GM19239 (cell line): ENCODE data around the gene TLE3.
A peak's percentile ranks its signal among the peaks of the same experiment; 100 is the strongest.

Experiments used
- DNase-seq: peaks from one replicate; pipeline ENCODE4 v3.0.0; 2011; ENCODE audit warnings: low spot score; ENCODE audit not compliant: insufficient read length
- FAIRE-seq: peaks from 2 replicates; lab custom pipeline; 2011; peaks lifted over from hg19 to GRCh38; lab: Jason Lieb, UNC

TLE3 gene

DNA sequence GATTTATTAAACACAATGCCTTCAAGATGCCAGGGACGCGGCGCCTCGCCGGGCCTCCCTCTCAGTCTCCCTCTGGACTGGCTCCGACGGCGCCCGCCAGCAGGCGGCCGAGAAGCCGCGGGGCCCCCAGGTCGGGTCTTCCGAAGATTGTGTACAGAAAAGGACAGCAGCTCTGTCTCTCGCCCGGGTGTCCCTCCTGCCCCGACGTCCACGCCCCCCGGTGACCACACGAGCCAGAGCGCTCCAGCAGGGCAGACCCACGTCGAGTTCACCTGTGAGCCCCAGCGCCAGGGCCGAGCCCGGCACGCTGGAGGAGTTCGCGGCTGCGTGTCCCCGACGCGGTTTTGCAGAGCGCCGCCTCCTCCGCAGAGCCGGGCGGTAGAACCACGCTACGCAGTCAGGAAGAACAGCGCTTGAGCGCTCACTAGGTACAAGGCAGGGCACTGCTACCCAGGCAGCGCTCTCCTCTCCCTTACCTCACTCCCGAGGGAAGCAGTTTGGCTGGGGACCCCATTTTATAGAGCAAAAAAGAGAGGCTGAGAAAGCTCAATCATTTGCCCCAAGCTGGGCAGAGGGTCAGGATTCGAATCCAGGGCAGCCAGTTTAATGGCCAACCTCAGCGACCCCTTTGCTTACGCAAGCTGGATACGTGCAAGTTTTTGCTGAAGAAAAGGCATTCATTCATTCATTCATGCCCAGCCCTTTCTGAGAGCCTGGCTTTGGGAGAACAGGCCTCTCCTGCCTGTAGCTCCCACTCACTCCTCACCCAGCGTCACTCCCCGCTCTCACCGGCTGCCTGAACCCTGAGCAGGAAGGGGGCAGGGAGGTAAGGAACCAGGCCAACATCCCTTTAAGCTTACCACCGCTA, 3.0 kb upstream of the TLE3 start:
- FAIRE-seq (peak; percentile 66), DNase-seq (no peak)

GRCh38 chr15:70099967-70100473, 2.3 kb upstream of the TLE3 start:
- no peak for DNase-seq
- no peak for FAIRE-seq

DNA sequence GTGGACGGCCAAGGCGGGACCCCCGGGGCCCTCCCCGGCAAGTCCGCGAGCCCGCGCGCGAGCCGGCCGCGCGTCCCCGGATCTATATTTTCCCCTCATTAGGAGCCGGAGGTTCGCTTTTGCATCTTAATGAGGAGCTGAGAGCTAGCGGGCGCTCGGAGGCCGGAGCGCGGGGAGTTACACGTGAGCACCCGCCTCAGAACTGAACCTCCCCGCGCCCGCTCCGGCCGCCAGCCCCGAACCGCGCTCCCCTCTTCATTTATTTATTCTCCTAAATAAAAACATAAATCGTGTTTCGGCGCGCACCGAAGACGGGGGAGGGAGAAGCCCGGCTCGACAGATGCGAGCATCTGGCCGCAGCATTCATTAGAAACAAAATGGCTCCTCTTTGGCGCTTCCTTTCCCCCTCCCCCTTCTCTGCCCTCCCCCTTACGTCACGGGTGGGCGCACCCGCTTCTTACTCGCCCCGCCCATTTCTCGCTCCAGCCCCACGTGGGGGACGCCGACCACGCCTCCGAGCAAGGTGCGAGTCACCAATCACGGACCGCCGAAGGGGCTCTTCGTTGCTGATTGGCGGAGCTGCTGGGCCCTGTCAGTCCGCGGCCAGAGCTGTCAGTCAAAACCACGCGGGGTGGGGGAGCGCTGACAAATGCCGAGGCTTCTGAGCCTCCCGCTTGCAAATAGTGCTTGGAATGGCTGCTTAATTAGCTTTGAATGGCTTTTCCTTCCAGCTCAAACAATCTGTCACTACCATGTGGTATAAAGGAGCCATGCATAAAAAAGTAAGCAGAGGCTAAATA, 1.6 kb upstream of the TLE3 start:
- DNase-seq, result peak; percentile 97
- peak; percentile 100 for FAIRE-seq

GRCh38 chr15:70098461-70099166, 897 bp upstream of the TLE3 start:
- FAIRE-seq (no peak), DNase-seq (no peak)

DNA sequence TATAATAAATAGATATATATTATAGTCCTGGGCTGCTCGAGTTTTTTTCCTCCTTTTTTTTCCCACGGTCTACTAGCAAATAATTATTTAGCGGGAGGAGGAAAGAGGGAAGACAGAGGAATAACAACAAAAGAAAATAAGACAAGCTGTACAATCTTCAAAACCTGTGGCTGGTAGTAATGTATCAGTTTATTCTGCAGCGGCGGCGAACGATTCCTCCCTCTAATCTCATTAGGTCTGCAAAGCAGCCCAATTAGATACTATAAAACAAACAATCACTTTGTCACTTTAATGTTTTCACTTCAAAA, 390 bp upstream of the TLE3 start:
- no peak for DNase-seq
- no peak for FAIRE-seq

DNA sequence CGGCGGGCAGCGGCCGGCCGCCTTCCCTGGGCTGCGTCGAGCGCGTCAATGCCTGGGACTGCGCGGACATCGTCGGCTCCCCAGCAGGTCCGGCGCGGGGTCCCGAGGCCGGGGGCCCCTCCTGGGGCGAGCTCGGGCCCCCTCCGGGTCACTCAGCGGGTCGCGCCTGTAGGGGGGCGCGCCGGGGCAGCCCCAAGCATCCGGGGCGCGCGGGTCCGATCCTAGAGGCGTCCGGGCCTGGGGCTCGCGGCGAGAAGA, 725 bp downstream of the TLE3 start:
- no peak for FAIRE-seq
- no peak for DNase-seq

GRCh38 chr15:70096215-70097062, 1.3 kb downstream of the TLE3 start:
- DNase-seq (no peak), FAIRE-seq (peak; percentile 51)

DNA sequence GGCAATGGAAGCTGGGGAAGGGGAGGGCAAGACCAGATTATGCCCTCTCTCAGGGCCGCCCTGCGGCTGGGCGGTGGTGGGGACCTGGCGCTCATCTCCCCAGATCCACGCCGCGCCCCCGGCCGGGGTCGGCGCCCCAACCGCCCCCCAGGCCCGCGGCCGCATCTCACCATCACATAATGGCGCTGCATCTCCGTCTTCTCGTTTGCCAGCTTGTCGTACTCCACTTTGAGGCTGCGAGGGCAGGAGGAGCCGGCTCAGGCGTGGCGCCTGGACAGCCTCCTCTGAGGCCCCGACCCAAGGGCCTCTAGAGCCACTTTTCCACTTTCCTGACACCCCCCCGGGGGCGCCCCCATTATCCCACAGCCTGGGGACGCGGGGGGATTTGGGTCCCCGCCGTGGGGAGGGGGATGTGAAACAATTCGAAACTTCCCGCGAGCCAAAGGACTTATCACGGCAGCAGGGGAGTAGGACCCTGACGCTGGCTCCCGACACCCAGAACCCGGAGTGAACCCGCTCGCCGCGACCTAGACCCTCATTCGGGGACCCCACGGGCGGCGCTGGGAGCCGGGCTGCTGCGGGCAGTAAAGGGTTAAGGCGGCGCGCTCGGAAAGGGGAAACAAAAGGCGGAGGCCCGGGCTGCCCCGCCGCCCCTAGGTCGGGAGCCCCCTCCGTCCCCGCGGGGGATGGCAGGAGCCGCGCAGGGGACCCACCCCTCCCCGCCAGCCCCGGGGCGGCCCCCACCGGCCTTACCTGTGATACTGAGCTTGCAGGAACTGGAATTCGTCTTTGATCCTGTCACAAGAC, 2.1 kb downstream of the TLE3 start:
- FAIRE-seq (no peak), DNase-seq (peak; percentile 61)

GRCh38 chr15:70094690-70095311, 2.9 kb downstream of the TLE3 start:
- DNase-seq (no peak), FAIRE-seq (no peak)

- FAIRE-seq (peak; percentile 18), DNase-seq (no peak)
Observed at GRCh38 chr15:70093481-70094319, 4.0 kb downstream of the TLE3 start.

- FAIRE-seq, result no peak
- no peak for DNase-seq
Observed at GRCh38 chr15:70093070-70093469, 4.6 kb downstream of the TLE3 start.

DNA sequence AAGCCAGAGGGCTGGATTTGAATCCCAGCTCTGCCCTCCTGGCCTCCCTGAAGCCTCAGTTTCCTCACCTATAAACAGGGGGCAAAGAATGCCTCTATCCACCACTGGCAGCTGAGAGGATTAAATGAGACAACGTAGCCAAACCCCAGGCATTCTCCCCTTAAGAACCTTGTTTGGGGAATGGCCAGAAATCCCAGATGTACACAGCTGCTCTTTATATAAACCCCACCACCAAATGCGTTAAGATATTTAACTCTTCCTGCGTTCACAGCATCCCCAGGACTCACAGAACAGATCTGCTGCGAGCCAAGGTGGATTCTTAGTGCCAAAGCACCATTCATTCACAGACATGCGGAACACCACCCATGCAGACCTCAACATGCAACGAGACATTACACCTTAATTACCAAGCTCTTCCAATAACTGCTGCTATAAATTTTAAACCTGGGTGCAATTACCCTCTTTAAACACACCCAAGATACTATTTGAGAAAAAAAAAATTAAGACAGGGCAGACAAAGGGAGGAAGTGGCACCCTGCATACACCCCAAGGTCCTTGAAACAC, 5.2 kb downstream of the TLE3 start:
- no peak for DNase-seq
- FAIRE-seq, result no peak

GRCh38 chr15:70091726-70092463, 5.8 kb downstream of the TLE3 start:
- DNase-seq (no peak), FAIRE-seq (no peak)

DNA sequence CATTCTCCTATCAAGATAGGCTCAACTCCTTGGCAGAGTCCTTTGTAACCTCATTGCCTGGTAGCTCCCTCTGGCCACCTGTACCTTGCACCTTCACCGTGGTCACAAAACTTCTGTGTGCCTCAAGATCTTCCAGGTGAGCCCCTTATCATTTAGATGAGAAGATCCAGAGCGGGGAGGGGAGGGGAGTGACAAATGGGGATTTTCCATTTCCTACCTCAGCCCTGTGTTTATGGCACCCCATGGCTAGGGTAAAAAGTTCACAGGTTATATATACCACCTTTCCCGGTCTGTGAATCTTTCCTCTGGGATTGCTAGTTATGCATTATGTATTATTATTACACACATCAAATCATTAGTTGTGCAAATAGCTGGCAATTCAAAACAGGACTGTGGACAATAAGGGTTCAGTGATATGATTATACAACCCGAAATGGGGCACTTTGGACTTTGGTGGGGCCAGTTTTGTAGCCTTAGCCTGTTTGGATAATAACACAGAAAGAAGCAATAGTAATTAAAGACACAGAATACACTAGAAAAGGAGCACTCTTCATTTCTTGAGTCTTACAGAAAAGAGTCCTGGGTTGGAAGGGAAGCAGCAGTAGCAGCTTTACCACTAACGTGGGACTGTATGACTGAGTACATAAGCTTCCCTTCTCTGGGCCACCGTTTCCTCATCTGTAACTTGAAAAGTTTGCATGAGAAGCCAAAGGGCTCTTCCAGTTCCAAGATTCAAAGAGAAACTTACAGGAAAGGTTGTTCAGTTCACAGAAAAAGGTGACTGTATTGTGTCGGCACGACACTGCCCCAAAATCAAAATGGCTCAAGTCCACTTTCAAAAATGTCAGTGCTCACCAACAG, 7.1 kb downstream of the TLE3 start:
- DNase-seq (no peak), FAIRE-seq (no peak)

DNA sequence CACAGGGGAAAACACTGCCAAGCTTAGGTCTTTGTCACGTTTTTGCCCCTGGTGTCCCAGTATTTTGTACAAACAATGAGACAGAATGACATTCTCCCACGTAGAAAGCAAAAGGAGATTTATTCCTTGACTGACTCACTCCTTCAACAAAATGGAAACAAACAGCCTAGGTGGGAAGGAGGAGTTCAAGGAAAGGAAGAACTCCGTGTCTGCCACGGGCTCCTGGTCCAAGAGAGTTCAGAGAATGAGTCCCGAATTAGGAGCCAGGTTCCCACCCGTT, 8.1 kb downstream of the TLE3 start:
- DNase-seq (no peak), FAIRE-seq (no peak)

DNA sequence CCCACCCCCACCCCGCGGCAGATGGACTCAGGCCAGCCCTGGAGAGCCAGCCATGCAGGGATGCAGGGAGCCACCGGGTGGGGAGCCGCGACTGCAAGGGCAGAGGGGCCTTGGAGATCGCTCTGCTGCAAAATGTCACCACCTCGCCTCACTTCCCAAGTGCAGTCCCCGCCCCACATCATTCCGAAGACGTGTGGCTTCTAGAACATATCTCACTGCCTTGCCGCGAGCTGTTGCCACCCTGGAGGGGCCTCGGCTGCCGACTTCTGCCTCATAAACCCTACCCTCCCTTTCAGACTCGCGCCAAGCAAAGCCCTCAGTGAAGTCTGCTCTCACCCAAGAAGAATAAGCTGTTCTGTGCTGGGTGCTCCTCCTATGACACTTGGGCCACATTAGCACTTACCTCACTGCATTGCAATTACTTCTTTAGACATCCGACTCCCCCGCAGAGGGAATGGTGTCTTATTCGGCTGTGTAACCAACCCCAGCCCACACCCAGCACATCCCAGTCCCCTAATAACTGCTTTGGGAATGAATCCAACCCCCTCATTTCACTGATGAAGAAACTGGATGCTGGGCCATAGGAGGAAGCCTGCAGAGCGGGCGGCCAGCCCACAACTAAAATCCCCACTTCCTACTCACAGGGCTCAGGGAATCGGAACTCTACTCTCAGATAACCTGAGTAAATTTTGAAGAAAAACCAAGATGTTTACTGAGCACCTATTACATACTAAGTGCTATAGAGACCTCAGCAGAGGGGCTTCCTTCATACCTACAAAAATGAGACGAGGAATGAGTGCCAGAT, 8.6 kb downstream of the TLE3 start:
- FAIRE-seq, result no peak
- no peak for DNase-seq
